Measurements from ENCODE around the gene TMEM151A.
"Not testable (repeated sequence)": the region's sequence is repeated elsewhere in the genome, so short reads cannot be mapped to it uniquely, and the experiment has no call there.

TMEM151A gene

GRCh38 chr11:66251809-66252208 is 39.9 kb upstream of the TMEM151A start:
- no peaks in the 10 kb centered on the region for H3K27me3 ChIP-seq (ENCODE audit: insufficient read depth, low read length, poor library complexity, severe bottlenecking)
- H3K4me2 ChIP-seq (ENCODE audit: low read depth, low read length, poor library complexity, severe bottlenecking), result no peak overlapping the region
- H3K79me2 ChIP-seq (ENCODE audit: insufficient read depth, low read length), result no peaks in the 10 kb centered on the region
- H3K9ac ChIP-seq (ENCODE audit: low read depth, low read length, poor library complexity, severe bottlenecking), result no peak overlapping the region
- H3K9me2 ChIP-seq (replicated peaks; ENCODE audit: low read depth, low read length), result no peaks in the 10 kb centered on the region
- no peak for TF ChIP-seq EZH2phosphoT487 (IDR thresholded peaks at IDR 0.05; ENCODE audit: borderline replicate concordance)
- TF ChIP-seq, protein P1, sequence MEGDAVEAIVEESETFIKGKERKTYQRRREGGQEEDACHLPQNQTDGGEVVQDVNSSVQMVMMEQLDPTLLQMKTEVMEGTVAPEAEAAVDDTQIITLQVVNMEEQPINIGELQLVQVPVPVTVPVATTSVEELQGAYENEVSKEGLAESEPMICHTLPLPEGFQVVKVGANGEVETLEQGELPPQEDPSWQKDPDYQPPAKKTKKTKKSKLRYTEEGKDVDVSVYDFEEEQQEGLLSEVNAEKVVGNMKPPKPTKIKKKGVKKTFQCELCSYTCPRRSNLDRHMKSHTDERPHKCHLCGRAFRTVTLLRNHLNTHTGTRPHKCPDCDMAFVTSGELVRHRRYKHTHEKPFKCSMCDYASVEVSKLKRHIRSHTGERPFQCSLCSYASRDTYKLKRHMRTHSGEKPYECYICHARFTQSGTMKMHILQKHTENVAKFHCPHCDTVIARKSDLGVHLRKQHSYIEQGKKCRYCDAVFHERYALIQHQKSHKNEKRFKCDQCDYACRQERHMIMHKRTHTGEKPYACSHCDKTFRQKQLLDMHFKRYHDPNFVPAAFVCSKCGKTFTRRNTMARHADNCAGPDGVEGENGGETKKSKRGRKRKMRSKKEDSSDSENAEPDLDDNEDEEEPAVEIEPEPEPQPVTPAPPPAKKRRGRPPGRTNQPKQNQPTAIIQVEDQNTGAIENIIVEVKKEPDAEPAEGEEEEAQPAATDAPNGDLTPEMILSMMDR (conservative IDR thresholded peaks at IDR 0.05; ENCODE audit: low read length), result no peak
- H3K9me3 ChIP-seq (ENCODE audit: insufficient read depth, low read depth, low read length), result no peaks in the 10 kb centered on the region
- no peaks in the 10 kb centered on the region for H3K36me3 ChIP-seq (ENCODE audit: insufficient read depth, low read length)
- no peaks in the 10 kb centered on the region for H3F3A ChIP-seq (ENCODE audit: low read depth)
- no peak overlapping the region for H3K4me3 ChIP-seq (ENCODE audit: low read length, poor library complexity, severe bottlenecking)
- H2AFZ ChIP-seq (ENCODE audit: low read length), result no peak overlapping the region
- no peaks in the 10 kb centered on the region for H4K20me1 ChIP-seq (ENCODE audit: insufficient read depth, low read length, poor library complexity, severe bottlenecking)
- H3K4me1 ChIP-seq (ENCODE audit: insufficient read depth, low read length, poor library complexity, severe bottlenecking), result peaks cover 6% of the 10 kb centered on the region

- H3K4me3 ChIP-seq (ENCODE audit: low read length, poor library complexity, severe bottlenecking); H3K9me3 ChIP-seq (ENCODE audit: insufficient read depth, low read depth, low read length); H2AFZ ChIP-seq (ENCODE audit: low read length): not testable (repeated sequence)
Observed at GRCh38 chr11:66253081-66253480, 38.6 kb upstream of the TMEM151A start.

GRCh38 chr11:66258473-66258893 is 33.2 kb upstream of the TMEM151A start:
- peaks cover 23% of the 10 kb centered on the region for H3K4me1 ChIP-seq (ENCODE audit: insufficient read depth, low read length, poor library complexity, severe bottlenecking)
- no peak for TF ChIP-seq EZH2phosphoT487 (IDR thresholded peaks at IDR 0.05; ENCODE audit: borderline replicate concordance)
- TF ChIP-seq, protein P1 (conservative IDR thresholded peaks at IDR 0.05; ENCODE audit: low read length), result no peak
- H4K20me1 ChIP-seq (ENCODE audit: insufficient read depth, low read length, poor library complexity, severe bottlenecking), result peaks cover 14% of the 10 kb centered on the region
- peaks cover 19% of the 10 kb centered on the region; the same call in 1 of the 2 replicates for H3K36me3 ChIP-seq (ENCODE audit: insufficient read depth, low read length)
- peak overlapping the region; percentile 80 for H3K9ac ChIP-seq (ENCODE audit: low read depth, low read length, poor library complexity, severe bottlenecking)
- peak overlapping the region; percentile 86 for H3K4me2 ChIP-seq (ENCODE audit: low read depth, low read length, poor library complexity, severe bottlenecking)
- peak overlapping the region; percentile 87 for H3K4me3 ChIP-seq (ENCODE audit: low read length, poor library complexity, severe bottlenecking)
- peaks cover 21% of the 10 kb centered on the region for H3K79me2 ChIP-seq (ENCODE audit: insufficient read depth, low read length)
- H3K9me2 ChIP-seq (replicated peaks; ENCODE audit: low read depth, low read length), result no peaks in the 10 kb centered on the region
- H3K27me3 ChIP-seq (ENCODE audit: insufficient read depth, low read length, poor library complexity, severe bottlenecking), result no peaks in the 10 kb centered on the region
- peak overlapping the region; percentile 96; the same call in 1 of the 2 replicates for H2AFZ ChIP-seq (ENCODE audit: low read length)
- no peaks in the 10 kb centered on the region for H3F3A ChIP-seq (ENCODE audit: low read depth)
- H3K9me3 ChIP-seq (ENCODE audit: insufficient read depth, low read depth, low read length), result no peaks in the 10 kb centered on the region

More at GRCh38 chr11:66253081-66253480, 38.6 kb upstream of the TMEM151A start:
- not testable (repeated sequence) for H3K27me3 ChIP-seq (ENCODE audit: insufficient read depth, low read length, poor library complexity, severe bottlenecking); H4K20me1 ChIP-seq (ENCODE audit: insufficient read depth, low read length, poor library complexity, severe bottlenecking); H3K36me3 ChIP-seq (ENCODE audit: insufficient read depth, low read length); H3K4me2 ChIP-seq (ENCODE audit: low read depth, low read length, poor library complexity, severe bottlenecking); H3K9ac ChIP-seq (ENCODE audit: low read depth, low read length, poor library complexity, severe bottlenecking); H3K79me2 ChIP-seq (ENCODE audit: insufficient read depth, low read length); H3K9me2 ChIP-seq (replicated peaks; ENCODE audit: low read depth, low read length); H3F3A ChIP-seq (ENCODE audit: low read depth); H3K4me1 ChIP-seq (ENCODE audit: insufficient read depth, low read length, poor library complexity, severe bottlenecking)

GRCh38 chr11:66259225-66259624 is 32.5 kb upstream of the TMEM151A start:
- no peak overlapping the region for H2AFZ ChIP-seq (ENCODE audit: low read length)
- no peaks in the 10 kb centered on the region for H3K27me3 ChIP-seq (ENCODE audit: insufficient read depth, low read length, poor library complexity, severe bottlenecking)
- H3K79me2 ChIP-seq (ENCODE audit: insufficient read depth, low read length), result peaks cover 21% of the 10 kb centered on the region
- TF ChIP-seq, protein P1 (conservative IDR thresholded peaks at IDR 0.05; ENCODE audit: low read length), result no peak
- TF ChIP-seq EZH2phosphoT487 (IDR thresholded peaks at IDR 0.05; ENCODE audit: borderline replicate concordance), result no peak
- peak overlapping the region; percentile 80 for H3K9ac ChIP-seq (ENCODE audit: low read depth, low read length, poor library complexity, severe bottlenecking)
- H3K4me1 ChIP-seq (ENCODE audit: insufficient read depth, low read length, poor library complexity, severe bottlenecking), result peaks cover 23% of the 10 kb centered on the region
- no peaks in the 10 kb centered on the region for H3K9me3 ChIP-seq (ENCODE audit: insufficient read depth, low read depth, low read length)
- H3F3A ChIP-seq (ENCODE audit: low read depth), result no peaks in the 10 kb centered on the region
- peak overlapping the region; percentile 86 for H3K4me2 ChIP-seq (ENCODE audit: low read depth, low read length, poor library complexity, severe bottlenecking)
- peaks cover 22% of the 10 kb centered on the region; the same call in 1 of the 2 replicates for H3K36me3 ChIP-seq (ENCODE audit: insufficient read depth, low read length)
- H4K20me1 ChIP-seq (ENCODE audit: insufficient read depth, low read length, poor library complexity, severe bottlenecking), result peaks cover 14% of the 10 kb centered on the region
- H3K4me3 ChIP-seq (ENCODE audit: low read length, poor library complexity, severe bottlenecking), result peak overlapping the region; percentile 87
- no peaks in the 10 kb centered on the region for H3K9me2 ChIP-seq (replicated peaks; ENCODE audit: low read depth, low read length)
